MCF 10A (cell line): ENCODE measurements around the gene PRKD1. TPM values are rescaled to one million over a fixed set of nuclear protein-coding genes. Genes with fewer than 3 reads are reported as not detected.

ENCODE experiments used
- BruUV-seq: library from RNA; stranded (reverse); fragments of 400-500 nt; replicated peaks from 2 replicates; lab custom pipeline; 2021; lab: Mats Ljungman, UMichigan
- CTCF ChIA-PET: fragments of 300-600 bp; sonication (Branson Sonifier 250); formaldehyde crosslinking; extraction: SDS; loops from one replicate; lab custom pipeline; 2021; ENCODE audit warnings: antibody characterized with exemption, inconsistent platforms; lab: Yijun Ruan, JAX
- POLR2A ChIA-PET: fragments of 300-600, 350-650 bp; sonication (Branson Sonifier 250); formaldehyde crosslinking; extraction: SDS; loops from one replicate; lab custom pipeline; 2020; ENCODE audit warnings: antibody characterized with exemption, inconsistent platforms; lab: Yijun Ruan, JAX
- DNase-seq: peaks from one replicate; pipeline ENCODE4 v3.0.0-alpha.2; 2018; ENCODE audit not compliant: unreplicated experiment
- H3K27ac Mint-ChIP-seq: one replicate; pipeline ENCODE4 v1.8.0; 2022; ENCODE audit warnings: mild to moderate bottlenecking, low read depth, mixed read lengths; ENCODE audit not compliant: unreplicated experiment
- H3K27me3 Mint-ChIP-seq: one replicate; pipeline ENCODE4 v1.8.0; 2022; ENCODE audit warnings: mixed read lengths; ENCODE audit not compliant: insufficient read depth, unreplicated experiment
- H3K36me3 Mint-ChIP-seq: one replicate; pipeline ENCODE4 v1.8.0; 2022; ENCODE audit warnings: mild to moderate bottlenecking, moderate library complexity, mixed read lengths; ENCODE audit not compliant: insufficient read depth, unreplicated experiment
- H3K4me1 Mint-ChIP-seq: one replicate; pipeline ENCODE4 v1.8.0; 2022; ENCODE audit warnings: mixed read lengths; ENCODE audit not compliant: insufficient read depth, unreplicated experiment
- H3K4me3 Mint-ChIP-seq: one replicate; pipeline ENCODE4 v1.8.0; 2022; ENCODE audit warnings: mild to moderate bottlenecking, moderate library complexity, mixed read lengths; ENCODE audit not compliant: unreplicated experiment
- H3K9me3 Mint-ChIP-seq: one replicate; pipeline ENCODE4 v1.8.0; 2022; ENCODE audit warnings: mixed read lengths; ENCODE audit not compliant: unreplicated experiment
- CTCF ChIP-seq: fragments of 200-600 bp; IDR thresholded peaks from one replicate; pipeline ENCODE4 v1.8.0; 2022; ENCODE audit warnings: antibody characterized with exemption, mild to moderate bottlenecking; ENCODE audit not compliant: unreplicated experiment
- intact Hi-C: fragments of 100-400 bp; cut with micrococcal nuclease; formaldehyde crosslinking; loops from 2 replicates; pipeline ENCODE4 v1.14.1; 2022
- total RNA-seq: library from RNA; stranded (reverse); gene quantifications from 2 replicates; pipeline ENCODE4 v1.2.3, GENCODE V29; 2022

The PRKD1 gene
- total RNA-seq, 1 experiment from 2014 or later, result 8.8 TPM

GRCh38 chr14:29752221-29752923 is 175.3 kb downstream of the PRKD1 start:
- no peak for DNase-seq
- Mint-ChIP-seq H3K4me3 (no peak overlapping the region), H3K27ac (no peak overlapping the region), H3K36me3 (peaks cover 11% of the 10 kb centered on the region), H3K27me3 (no peaks in the 10 kb centered on the region), H3K4me1 (peaks cover 18% of the 10 kb centered on the region), H3K9me3 (no peaks in the 10 kb centered on the region)
- no TSS peak for BruUV-seq
- ChIA-PET POLR2A (no interaction called here), CTCF (interaction anchor here (0.6 kb wide), 1 partner anchor 57 kb away, joined by 4 read pairs; no protein-coding TSS in a partner anchor)
- no peak for TF ChIP-seq CTCF
- intact Hi-C loops, result no loop called here

DNA sequence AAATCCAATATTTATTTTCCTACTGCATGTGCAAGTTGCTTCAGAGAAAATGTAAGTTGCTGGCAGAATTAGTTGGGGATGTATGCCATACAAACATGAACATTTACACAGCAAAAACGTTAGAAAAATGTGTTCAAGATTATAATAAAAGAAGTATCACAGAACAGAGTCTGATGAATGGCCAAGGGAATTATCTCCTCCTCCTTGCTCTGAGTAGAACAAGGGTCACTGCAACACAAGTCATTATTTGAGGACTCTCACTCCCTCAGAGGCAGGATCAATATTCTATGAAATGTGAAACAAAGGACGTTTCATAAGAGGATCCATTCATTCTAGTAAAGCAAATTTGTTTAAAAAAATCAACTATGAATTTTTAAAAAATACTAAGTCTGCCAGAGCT is 177.8 kb downstream of the PRKD1 start:
- TF ChIP-seq CTCF, result no peak
- H3K9me3 Mint-ChIP-seq, result no peaks in the 10 kb centered on the region
- peaks cover 11% of the 10 kb centered on the region for H3K36me3 Mint-ChIP-seq
- ChIA-PET POLR2A (interaction anchor here (0.6 to 1.2 kb wide), 3 partner anchors 11 to 623 kb away, joined by 3 read pairs; no protein-coding TSS in a partner anchor), CTCF (interaction anchor here (0.6 kb wide), 1 partner anchor 13 kb away, joined by 5 read pairs; no protein-coding TSS in a partner anchor)
- BruUV-seq, result no TSS peak
- H3K4me1 Mint-ChIP-seq, result peaks cover 23% of the 10 kb centered on the region
- H3K27ac Mint-ChIP-seq, result no peak overlapping the region
- DNase-seq, result no peak
- intact Hi-C loops, result no loop called here
- H3K4me3 Mint-ChIP-seq, result no peak overlapping the region
- H3K27me3 Mint-ChIP-seq, result no peaks in the 10 kb centered on the region

DNA sequence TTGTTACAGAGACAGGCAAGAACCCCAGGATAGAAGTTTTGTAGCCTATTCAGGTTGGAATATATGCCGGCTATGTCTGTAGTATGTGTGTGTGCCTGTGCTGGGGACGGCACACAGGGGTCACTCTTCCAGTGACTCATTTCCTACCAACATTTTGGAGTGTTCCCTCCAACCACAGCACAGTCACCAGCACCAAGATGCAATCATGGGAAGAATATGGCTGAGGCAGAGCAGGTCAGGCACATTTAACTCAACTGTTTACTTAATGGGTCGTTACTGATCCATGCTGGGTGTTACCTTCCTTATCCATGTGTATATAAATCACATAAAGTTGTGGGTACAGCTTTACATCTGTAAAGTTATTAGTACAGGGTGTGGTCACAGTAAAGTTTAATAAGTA is 178.3 kb downstream of the PRKD1 start:
- intact Hi-C loops, result no loop called here
- Mint-ChIP-seq H3K9me3 (no peaks in the 10 kb centered on the region), H3K36me3 (peaks cover 11% of the 10 kb centered on the region), H3K27ac (no peak overlapping the region), H3K27me3 (no peaks in the 10 kb centered on the region), H3K4me3 (no peak overlapping the region), H3K4me1 (peaks cover 23% of the 10 kb centered on the region)
- ChIA-PET CTCF (no interaction called here), POLR2A (no interaction called here)
- peak; percentile 48 for DNase-seq
- no TSS peak for BruUV-seq
- no peak for TF ChIP-seq CTCF

GRCh38 chr14:29745863-29746262 is 181.8 kb downstream of the PRKD1 start:
- POLR2A ChIA-PET, result no interaction called here
- no TSS peak for BruUV-seq
- intact Hi-C loops, result no loop called here
- DNase-seq, result no peak
- peaks cover under 1% of the 10 kb centered on the region for H3K36me3 Mint-ChIP-seq
- H3K4me3 Mint-ChIP-seq, result no peak overlapping the region
- CTCF ChIA-PET, result no interaction called here
- H3K9me3 Mint-ChIP-seq, result no peaks in the 10 kb centered on the region
- no peak overlapping the region for H3K27ac Mint-ChIP-seq
- H3K4me1 Mint-ChIP-seq, result peaks cover 27% of the 10 kb centered on the region
- H3K27me3 Mint-ChIP-seq, result no peaks in the 10 kb centered on the region
- no peak for TF ChIP-seq CTCF
